DLD1 (cell line): ENCODE data around the gene STEAP3.
"Not testable (repeated sequence)": the region's sequence is repeated elsewhere in the genome, so short reads cannot be mapped to it uniquely, and the experiment has no call there.

Source experiments
- in situ Hi-C: cut with HindIII; loops from 2 replicates; pipeline ENCODE4 v1.10.0; 2017; ENCODE audit warnings: low sequenced_read_pairs

Gene STEAP3

GRCh38 chr2:119259296-119259860, 35.7 kb downstream of the STEAP3 start:
- in situ Hi-C loops = no loop called here

DNA sequence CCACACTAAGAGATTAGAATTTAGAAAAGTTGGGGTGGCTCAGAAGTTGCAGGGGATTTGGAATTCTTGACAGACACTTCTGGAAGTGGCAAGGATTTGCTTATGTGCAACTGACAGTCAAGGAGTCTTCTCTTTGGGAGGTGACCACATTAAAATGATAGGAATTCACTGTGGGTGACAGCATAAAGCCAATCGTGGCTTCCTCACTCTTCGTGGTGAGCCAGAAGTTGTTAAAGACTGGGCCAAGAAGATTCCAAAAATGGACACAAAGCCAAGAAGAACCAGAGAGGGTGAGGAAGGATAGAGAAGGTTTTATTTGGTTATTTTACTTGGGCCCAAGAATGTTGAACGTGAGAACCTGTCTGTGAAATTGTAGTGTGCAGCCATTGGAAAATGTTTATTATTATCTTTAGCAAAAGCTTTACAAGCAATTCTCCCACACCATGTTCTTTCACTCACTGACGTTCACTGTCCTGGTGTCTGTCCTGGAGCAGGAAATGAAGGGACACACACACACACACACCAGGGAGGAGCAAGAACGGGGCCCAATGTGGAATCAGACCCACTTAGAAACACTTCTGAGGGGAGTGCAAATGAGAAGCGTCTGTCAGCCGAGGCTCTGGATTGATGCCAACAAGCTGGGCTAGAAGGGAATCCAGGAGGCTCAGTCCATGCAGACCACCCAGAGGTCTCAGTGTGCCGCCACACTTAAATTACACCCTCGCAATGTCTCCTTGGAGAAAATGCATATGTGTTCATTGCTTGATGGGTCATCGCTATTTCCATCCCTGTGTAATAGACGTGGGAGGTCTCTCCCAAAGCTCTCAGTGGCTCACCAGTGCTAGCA, 37.2 kb downstream of the STEAP3 start:
- in situ Hi-C loops = no loop called here

DNA sequence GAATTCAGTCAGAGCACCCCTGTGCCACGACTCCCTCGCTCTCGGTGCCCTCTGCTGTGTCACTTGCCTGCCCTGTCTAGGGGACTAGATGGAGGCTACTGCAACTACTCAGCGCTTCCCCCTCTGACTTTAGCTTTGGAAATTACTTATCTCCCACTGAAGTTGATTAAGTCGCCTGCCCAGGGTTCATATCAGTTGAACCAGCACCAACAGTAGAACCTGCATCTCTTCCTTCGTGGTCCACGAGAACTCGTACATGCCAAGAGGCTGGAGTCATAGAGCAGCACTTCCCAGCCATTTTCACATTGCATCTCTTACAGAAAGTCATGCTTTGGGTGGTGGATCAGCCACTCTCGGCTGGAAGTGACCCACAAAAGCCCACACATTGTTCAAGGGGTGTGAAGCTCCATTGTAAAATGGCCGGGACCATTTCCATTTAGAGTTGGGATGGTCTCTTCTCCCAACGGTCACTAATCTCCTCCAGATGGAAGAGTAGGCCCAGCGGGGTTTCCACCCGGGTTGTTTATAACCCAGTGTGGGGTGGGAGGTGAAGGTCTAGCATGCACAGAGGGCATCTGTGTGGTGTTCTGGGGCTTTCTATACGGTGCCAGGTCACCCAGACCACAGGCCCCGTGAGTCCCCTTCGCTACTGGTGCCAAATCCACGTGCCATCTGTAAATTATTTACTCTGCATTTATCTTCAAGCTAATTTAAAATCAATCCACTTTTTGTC, 38.0 kb downstream of the STEAP3 start:
- in situ Hi-C loops = no loop called here

- in situ Hi-C loops = no loop called here
These were observed 39.4 kb downstream of the STEAP3 start for GRCh38 chr2:119263025-119263424.

GRCh38 chr2:119263656-119264055, 40.0 kb downstream of the STEAP3 start:
- in situ Hi-C loops = no loop called here

GRCh38 chr2:119264781-119265692, 41.4 kb downstream of the STEAP3 start:
- in situ Hi-C loops = no loop called here

- in situ Hi-C loops = no loop called here
These were observed 42.0 kb downstream of the STEAP3 start for GRCh38 chr2:119265693-119266066.

DNA sequence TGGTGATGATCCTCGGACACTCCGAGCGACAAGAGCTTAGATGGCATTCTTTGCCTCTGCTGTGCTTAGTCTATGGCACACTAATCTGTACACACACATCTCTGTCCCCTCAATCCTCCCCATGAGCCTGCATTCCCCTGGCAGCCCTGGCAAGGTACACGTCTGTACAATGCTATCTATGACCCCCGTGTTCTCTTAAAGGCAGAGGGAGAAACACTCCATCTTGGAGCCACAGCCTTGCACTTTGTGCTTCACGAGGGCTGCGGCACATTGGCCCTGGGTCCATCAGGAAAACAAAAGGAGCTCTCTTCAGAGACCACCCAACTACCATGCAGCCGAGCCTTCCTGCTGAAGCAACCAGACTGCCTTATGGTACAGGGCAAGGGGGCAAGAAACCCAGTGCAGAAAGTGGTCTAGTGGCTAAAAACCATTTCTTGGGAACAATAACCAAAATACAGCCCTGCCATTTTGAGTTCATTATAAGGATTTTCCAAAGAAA, 42.5 kb downstream of the STEAP3 start:
- in situ Hi-C loops = no loop called here

DNA sequence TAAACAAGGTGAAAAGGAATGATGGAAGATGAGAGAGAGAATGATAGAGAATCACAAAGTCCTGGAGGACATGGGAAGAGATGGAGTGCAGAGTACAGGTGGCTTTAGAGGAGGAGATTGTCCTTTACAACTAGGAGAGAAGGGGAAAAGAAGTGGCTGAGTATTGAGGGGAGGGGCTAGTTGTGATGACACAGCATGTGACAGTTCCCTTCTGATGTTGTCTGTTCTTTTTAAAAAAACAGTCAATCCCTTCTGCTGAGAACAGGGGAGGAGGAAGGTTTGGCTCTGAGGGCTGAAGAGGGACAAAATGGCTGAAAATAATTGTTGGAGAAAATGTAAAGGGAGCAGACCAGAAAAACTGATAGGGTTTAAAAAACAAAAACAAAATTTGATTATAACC, 44.0 kb downstream of the STEAP3 start:
- in situ Hi-C loops = no loop called here

- in situ Hi-C loops = no loop called here
These were observed 53.2 kb downstream of the STEAP3 start for GRCh38 chr2:119276864-119277263.

DNA sequence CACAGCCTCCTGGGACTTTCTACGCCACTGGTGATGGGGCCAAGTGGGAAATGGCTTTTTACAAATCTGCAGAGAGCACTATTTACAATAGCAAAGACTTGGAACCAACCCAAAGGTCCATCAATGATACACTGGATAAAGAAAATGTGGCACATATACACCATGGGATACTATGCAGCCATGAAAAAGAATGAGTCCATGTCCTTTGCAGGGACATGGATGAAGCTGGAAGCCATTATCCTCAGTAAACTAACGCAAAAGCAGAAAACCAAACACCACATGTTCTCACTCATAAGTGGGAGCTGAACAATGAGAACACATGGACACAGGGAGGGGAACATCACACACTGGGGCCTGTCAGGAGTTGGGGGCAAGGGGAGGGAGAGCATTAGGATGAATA, 54.8 kb downstream of the STEAP3 start:
- in situ Hi-C loops = not testable (repeated sequence)

DNA sequence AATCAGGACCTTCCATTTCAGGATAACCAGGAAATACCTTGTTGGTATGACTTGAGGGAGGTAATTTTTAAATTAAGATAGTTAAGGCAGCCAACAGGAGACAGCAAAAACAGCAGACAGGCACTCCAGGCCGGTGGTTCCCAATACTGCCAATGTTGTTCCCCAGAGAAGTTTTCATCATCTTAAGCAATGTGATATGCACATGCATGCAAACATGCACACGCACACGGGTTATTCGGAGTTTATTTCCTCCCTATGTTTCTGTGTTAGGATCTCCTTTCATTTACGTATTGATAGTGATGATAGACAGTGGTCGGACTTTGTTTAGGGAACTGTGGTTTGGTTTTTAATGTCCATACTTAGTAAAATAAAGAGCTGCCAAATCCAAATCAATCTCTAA, 55.3 kb downstream of the STEAP3 start:
- in situ Hi-C loops = no loop called here

- in situ Hi-C loops = no loop called here
These were observed 56.0 kb downstream of the STEAP3 start for GRCh38 chr2:119279666-119280065.

- in situ Hi-C loops = no loop called here
These were observed 57.0 kb downstream of the STEAP3 start for GRCh38 chr2:119280680-119281079.

GRCh38 chr2:119282146-119282995, 58.7 kb downstream of the STEAP3 start:
- in situ Hi-C loops = no loop called here

DNA sequence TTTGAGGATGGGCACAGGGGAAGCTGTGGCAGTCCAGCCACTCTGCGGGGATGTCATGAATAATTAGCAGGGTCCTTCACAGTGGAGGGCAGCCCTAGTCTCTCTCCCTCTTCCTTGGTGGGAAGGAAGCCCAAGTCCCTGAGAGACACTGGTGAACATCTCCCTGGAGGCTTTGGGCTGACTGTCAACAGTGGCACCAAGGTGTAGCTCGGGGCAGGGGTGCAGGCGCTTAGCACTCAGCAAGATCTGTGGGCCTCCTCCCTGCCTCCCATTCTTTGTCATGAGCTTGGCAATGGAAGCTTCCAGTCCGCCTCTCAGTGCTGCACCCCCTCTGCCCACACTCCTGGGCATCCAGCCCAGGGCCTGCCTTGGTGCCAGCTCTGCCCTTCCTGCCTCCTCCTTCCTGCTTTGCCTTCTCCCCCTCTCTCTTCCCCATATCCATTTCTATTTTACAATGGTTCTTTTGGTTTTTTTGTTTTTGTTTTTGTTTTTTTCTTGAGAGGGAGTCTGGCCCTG, 59.4 kb downstream of the STEAP3 start:
- in situ Hi-C loops = no loop called here

DNA sequence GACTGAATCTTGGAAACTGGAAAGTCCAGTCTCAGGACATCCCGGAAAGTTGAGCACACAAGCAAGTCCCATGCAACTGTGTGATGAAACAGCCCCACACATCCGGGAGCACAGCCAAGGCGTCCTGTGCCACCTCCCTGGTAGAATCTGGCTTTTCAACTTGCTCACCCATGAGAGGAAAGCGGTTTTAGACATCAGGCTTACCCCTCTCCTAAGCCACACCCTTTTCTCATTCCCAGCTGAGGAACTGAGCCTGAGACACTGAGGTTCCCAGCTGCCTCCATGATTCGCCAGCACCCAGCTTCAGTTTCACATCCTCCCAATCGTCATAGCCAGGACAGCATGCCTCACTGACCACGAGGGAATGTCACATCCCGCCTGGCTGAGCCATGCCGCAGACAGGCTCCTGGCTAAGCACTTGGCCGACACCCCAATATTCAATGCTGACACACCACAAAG, 60.3 kb downstream of the STEAP3 start:
- in situ Hi-C loops = no loop called here

DNA sequence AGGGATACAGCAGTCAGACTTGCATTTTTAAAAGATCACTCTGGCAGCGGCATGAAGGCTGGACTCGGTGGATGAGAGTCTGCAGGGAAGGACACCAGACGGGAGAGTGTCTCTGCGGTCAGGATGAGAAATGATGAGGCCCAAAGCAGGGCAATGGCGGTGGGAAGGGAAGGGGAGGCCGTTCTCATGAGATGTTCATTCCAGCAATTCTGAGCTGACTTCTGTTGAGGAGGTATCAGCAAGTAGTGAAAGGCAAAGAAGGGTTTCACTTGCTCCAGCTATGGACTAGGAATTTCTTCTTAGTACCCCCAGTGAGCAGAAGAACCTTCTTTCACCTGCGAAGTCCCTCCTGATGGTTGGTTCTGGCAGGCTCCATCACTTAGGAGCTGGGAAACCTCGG, 63.0 kb downstream of the STEAP3 start:
- in situ Hi-C loops = no loop called here

DNA sequence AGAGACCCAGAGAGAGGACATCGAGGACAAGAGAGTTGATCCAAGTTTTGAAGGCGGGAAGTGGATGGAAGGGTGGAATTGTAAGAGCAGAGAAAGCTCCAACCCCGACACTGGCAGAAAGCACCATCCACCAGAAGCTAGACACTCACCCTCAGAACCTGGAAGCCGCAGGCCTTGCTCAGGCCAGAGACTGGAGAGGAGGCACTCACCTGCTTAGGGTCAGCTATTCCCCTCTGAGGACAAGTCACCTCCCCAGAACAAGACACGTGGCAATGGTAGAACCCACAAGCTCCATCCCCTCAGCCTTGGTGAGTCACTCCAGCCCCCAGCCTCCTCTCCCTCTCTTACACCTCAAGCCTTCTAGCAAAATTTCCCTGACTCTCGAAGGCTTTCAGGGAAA, 64.9 kb downstream of the STEAP3 start:
- in situ Hi-C loops = no loop called here

DNA sequence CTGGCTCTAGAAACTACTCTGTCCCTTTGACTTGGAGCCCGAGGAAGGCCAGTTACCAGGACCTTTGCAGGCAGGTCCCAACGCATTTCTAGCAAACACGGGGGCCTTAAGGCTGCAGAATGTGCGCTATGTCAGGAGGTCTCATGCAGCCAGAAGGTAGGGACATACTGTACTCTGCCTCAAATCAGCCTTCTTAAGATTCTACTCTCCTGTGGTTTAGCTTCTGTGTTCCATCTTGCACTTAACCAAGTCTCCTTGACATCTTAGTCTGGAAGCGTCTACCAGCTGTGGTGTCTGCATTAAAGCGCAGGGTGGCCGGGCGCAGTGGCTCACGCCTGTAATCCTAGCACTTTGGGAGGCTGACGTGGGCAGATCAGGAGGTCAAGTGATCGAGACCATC, 65.5 kb downstream of the STEAP3 start:
- in situ Hi-C loops = no loop called here
